ENCODE measurements around the gene ITGB1. TPM values are rescaled to one million over a fixed set of nuclear protein-coding genes. Genes with fewer than 3 reads are reported as not detected.
"Not testable (repeated sequence)": the region's sequence is repeated elsewhere in the genome, so short reads cannot be mapped to it uniquely, and the experiment has no call there.

The ITGB1 gene
- total RNA-seq, 1 donor from 2014 or later = 263 TPM

DNA sequence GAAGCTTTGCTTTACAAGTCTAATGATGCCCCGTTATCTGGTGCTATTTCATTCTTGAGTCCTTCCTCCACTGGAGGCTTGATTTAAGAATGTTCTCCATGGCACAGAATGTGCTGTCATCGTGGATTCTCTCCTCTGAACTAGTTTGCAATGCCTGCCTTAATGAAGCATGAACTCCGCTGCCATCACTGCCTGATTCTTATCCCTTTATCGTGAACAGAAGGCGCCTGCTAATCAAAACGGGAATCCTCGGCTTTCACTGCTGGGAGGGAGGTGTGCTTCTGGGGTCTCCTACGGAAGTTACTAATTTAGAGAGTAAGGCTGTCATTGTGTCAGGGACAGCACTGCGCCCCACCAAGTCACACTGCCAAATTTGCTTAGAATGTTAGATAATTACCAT is 56.2 kb downstream of the ITGB1 start:
- peaks cover under 1% of the 10 kb centered on the region for H3K36me3 Mint-ChIP-seq (ENCODE audit: unreplicated experiment)
- H3K4me1 Mint-ChIP-seq (ENCODE audit: low read depth, unreplicated experiment) = peaks cover 3% of the 10 kb centered on the region
- H3K9me3 Mint-ChIP-seq (ENCODE audit: unreplicated experiment) = no peaks in the 10 kb centered on the region
- TF ChIP-seq, protein P1, sequence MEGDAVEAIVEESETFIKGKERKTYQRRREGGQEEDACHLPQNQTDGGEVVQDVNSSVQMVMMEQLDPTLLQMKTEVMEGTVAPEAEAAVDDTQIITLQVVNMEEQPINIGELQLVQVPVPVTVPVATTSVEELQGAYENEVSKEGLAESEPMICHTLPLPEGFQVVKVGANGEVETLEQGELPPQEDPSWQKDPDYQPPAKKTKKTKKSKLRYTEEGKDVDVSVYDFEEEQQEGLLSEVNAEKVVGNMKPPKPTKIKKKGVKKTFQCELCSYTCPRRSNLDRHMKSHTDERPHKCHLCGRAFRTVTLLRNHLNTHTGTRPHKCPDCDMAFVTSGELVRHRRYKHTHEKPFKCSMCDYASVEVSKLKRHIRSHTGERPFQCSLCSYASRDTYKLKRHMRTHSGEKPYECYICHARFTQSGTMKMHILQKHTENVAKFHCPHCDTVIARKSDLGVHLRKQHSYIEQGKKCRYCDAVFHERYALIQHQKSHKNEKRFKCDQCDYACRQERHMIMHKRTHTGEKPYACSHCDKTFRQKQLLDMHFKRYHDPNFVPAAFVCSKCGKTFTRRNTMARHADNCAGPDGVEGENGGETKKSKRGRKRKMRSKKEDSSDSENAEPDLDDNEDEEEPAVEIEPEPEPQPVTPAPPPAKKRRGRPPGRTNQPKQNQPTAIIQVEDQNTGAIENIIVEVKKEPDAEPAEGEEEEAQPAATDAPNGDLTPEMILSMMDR (IDR thresholded peaks at IDR 0.05; ENCODE audit: partially characterized antibody, unreplicated experiment) = no peak
- no peak overlapping the region for H3K4me3 Mint-ChIP-seq (ENCODE audit: unreplicated experiment)
- H3K27me3 Mint-ChIP-seq (ENCODE audit: unreplicated experiment) = no peaks in the 10 kb centered on the region
- DNase-seq = no peak
- H3K27ac Mint-ChIP-seq (ENCODE audit: unreplicated experiment) = no peak overlapping the region

DNA sequence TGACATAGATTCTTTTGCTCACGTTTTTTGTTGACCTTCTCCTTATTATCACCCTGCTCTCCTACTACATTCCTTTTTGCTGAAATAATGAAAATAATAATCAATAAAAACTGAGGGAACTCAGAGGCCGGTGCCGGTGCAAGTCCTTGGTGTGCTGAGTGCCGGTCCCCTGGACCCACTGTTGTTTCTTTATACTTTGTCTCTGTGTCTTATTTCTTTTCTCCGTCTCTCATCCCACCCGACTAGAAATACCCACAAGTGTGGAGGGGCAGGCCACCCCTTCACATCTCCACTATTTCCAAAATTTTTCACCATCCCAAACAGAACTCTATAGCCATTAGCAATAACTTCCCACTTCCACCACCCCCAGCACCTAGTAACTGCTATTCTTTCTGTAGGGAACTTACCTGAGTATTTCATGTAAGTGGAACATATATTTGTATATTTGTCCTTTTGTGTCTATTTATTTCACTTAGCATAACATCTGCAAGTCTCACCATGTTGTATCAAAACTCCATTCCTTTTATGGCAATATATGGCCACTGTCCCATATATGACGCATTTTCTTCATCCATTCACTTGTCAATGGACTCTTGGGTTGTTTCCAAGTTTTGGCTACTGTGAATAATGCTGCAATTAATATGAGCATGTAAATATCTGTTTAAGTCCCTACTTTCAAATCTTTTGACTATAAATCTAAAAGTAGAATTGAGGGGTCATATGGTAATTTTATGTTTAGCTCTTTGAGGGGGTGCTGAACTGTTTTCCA is 62.6 kb downstream of the ITGB1 start:
- H3K27me3 Mint-ChIP-seq (ENCODE audit: unreplicated experiment); H3K27ac Mint-ChIP-seq (ENCODE audit: unreplicated experiment); H3K4me3 Mint-ChIP-seq (ENCODE audit: unreplicated experiment); H3K4me1 Mint-ChIP-seq (ENCODE audit: low read depth, unreplicated experiment); DNase-seq; H3K9me3 Mint-ChIP-seq (ENCODE audit: unreplicated experiment); H3K36me3 Mint-ChIP-seq (ENCODE audit: unreplicated experiment): not testable (repeated sequence)

DNA sequence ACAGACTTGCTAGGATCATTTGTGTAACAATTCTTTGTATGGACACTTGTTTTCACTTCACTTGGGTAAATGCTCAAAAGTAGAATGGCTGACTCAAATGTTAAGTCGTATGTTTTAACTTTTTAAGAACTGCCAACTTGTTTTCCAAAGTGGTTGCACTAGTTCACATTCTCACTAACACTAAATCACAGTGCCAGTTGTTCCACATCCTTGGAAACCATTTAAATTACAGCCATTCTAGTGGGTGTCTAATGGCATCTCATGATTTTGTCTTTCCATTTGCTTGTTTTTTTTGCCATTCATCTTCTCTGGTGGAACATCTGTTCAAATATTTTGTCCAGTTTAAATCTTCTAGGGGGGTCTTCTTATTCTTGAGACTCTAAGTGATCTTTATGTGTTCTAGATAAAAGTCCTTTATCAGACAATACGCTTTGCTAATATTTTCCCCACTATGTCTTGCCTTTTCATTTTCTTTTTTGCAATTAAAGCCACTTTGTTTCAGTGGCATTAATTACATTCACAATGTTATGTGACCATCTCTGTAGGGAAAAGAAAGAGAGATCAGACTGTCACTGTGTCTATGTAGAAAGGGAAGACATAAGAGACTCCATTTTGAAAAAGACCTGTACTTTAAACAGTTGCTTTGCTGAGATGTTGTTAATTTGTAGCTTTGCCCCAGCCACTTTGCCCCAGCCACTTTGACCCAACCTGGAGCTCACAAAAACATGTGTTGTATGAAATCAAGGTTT is 63.9 kb downstream of the ITGB1 start:
- no peak for DNase-seq
- TF ChIP-seq, protein P1 (IDR thresholded peaks at IDR 0.05; ENCODE audit: partially characterized antibody, unreplicated experiment) = no peak
- Mint-ChIP-seq H3K4me3 (ENCODE audit: unreplicated experiment) (no peak overlapping the region), H3K9me3 (ENCODE audit: unreplicated experiment) (peaks cover 2% of the 10 kb centered on the region), H3K4me1 (ENCODE audit: low read depth, unreplicated experiment) (peaks cover 5% of the 10 kb centered on the region), H3K27ac (ENCODE audit: unreplicated experiment) (no peak overlapping the region), H3K27me3 (ENCODE audit: unreplicated experiment) (no peaks in the 10 kb centered on the region), H3K36me3 (ENCODE audit: unreplicated experiment) (peaks cover 7% of the 10 kb centered on the region)

DNA sequence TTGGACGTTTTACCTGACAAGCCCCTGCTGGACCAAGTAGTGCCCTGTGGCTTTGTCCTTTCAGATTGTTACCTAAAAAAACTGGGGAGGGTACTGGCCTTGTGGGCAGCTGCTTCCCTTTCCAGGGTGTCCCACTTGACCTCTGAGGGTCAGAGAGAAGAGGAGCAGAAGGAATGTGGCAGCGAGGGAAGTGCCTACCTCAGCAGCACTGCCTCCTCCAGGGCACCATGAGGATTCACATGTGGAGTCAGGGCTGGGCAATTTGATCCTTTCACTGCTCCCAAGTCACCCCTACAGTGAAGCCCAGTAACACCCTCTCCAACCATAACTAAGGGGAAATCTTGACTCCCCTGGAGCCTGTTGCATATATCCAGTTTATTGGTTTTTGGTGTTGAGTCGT is 64.6 kb downstream of the ITGB1 start:
- DNase-seq = no peak
- peaks cover 5% of the 10 kb centered on the region for H3K4me1 Mint-ChIP-seq (ENCODE audit: low read depth, unreplicated experiment)
- TF ChIP-seq, protein P1 (IDR thresholded peaks at IDR 0.05; ENCODE audit: partially characterized antibody, unreplicated experiment) = no peak
- H3K27me3 Mint-ChIP-seq (ENCODE audit: unreplicated experiment) = no peaks in the 10 kb centered on the region
- peaks cover 7% of the 10 kb centered on the region for H3K36me3 Mint-ChIP-seq (ENCODE audit: unreplicated experiment)
- no peak overlapping the region for H3K27ac Mint-ChIP-seq (ENCODE audit: unreplicated experiment)
- peaks cover 2% of the 10 kb centered on the region for H3K9me3 Mint-ChIP-seq (ENCODE audit: unreplicated experiment)
- H3K4me3 Mint-ChIP-seq (ENCODE audit: unreplicated experiment) = no peak overlapping the region

DNA sequence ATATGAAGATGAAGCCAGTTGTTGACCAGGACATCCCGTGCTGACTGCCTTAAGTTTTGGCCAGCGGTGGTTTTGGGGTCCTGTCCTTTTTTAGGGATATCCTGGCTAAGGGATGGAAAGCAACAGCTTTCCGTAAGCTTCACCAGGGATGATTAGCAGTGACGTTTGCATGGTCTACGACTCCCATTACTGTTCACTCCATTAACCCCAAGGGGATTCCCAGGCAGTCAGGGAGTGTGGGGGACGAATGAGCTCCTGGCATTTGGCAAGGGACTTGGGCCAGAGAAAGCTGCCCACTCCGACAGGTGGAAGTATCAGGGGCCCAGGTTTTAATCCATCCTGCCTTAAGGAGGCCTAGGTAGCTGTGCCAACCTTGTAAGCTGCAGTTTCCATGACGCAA is 66.8 kb downstream of the ITGB1 start:
- Mint-ChIP-seq H3K27me3 (ENCODE audit: unreplicated experiment) (no peaks in the 10 kb centered on the region), H3K4me3 (ENCODE audit: unreplicated experiment) (no peak overlapping the region), H3K36me3 (ENCODE audit: unreplicated experiment) (peaks cover 2% of the 10 kb centered on the region), H3K4me1 (ENCODE audit: low read depth, unreplicated experiment) (peaks cover 5% of the 10 kb centered on the region), H3K27ac (ENCODE audit: unreplicated experiment) (no peak overlapping the region), H3K9me3 (ENCODE audit: unreplicated experiment) (peaks cover 2% of the 10 kb centered on the region)
- TF ChIP-seq, protein P1 (IDR thresholded peaks at IDR 0.05; ENCODE audit: partially characterized antibody, unreplicated experiment) = no peak
- DNase-seq = no peak
